ENCODE data around the gene STPG2.
"Not testable (repeated sequence)": the region's sequence is repeated elsewhere in the genome, so short reads cannot be mapped to it uniquely, and the experiment has no call there.

Gene STPG2

DNA sequence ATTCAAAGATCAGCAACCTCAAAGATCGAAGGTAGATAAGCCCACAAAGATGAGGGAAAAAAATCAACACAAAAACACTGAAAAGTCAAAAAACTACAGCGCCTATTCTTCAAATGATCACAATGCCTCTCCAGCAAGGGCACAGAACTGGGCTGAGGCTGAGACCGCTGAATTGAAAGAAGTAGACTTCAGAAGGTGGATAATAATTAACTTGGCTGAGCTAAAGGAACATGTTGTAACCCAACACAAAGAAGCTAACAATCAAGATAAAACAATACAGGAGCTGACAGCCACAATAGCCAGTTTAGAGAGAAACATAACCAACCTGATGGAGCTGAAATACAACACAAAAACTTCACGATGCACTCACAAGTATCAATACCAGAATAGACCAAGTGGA, 231.1 kb downstream of the STPG2 start:
- no peak for DNase-seq (ENCODE audit: extremely low read depth, insufficient read length)
- Histone ChIP-seq H3K27me3 (replicated peaks; ENCODE audit: control insufficient read depth, insufficient read depth, low read length) (no peaks in the 10 kb centered on the region), H3K36me3 (ENCODE audit: control insufficient read depth, insufficient read depth, low read length) (no peaks in the 10 kb centered on the region), H3K4me3 (replicated peaks; ENCODE audit: low read depth, low read length) (no peak overlapping the region)
- TF ChIP-seq, protein P1, sequence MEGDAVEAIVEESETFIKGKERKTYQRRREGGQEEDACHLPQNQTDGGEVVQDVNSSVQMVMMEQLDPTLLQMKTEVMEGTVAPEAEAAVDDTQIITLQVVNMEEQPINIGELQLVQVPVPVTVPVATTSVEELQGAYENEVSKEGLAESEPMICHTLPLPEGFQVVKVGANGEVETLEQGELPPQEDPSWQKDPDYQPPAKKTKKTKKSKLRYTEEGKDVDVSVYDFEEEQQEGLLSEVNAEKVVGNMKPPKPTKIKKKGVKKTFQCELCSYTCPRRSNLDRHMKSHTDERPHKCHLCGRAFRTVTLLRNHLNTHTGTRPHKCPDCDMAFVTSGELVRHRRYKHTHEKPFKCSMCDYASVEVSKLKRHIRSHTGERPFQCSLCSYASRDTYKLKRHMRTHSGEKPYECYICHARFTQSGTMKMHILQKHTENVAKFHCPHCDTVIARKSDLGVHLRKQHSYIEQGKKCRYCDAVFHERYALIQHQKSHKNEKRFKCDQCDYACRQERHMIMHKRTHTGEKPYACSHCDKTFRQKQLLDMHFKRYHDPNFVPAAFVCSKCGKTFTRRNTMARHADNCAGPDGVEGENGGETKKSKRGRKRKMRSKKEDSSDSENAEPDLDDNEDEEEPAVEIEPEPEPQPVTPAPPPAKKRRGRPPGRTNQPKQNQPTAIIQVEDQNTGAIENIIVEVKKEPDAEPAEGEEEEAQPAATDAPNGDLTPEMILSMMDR (IDR thresholded peaks at IDR 0.05; ENCODE audit: insufficient read depth, low read length, poor library complexity, severe bottlenecking), result no peak

DNA sequence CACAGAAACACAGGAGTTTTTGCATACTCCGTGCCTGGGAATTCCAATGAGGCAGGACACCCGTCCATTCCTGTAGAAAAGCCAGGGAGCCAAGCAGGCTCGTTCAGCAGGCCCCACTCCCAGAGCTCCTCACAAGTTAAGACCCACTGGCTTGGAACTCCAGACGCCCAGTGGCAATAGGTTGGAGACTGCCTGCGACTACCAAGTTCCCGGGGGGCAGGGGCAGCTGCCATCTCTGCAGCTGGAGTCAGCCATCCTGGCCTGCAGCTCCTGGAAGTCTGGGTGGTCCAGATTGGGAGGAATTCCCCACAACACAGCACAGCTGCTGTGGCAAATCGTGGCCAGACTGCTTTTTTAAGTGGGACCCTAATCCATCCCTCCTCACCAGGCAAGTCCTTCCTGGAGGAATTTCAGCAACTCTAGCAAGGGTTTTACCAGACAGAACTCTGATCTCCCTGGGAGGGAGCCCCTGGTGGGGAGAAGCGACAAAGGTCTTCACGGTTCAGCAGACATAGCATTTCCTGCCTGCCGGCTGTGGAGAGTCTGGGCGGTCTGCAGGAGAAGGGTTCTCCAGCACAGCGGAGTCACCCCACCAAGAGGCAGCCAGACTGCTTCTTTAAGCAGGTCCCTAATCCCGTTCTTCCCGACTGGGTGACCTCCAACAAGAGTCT, 231.9 kb downstream of the STPG2 start:
- no peak overlapping the region for H3K4me3 ChIP-seq (replicated peaks; ENCODE audit: low read depth, low read length)
- DNase-seq (ENCODE audit: extremely low read depth, insufficient read length), result no peak
- TF ChIP-seq, protein P1 (IDR thresholded peaks at IDR 0.05; ENCODE audit: insufficient read depth, low read length, poor library complexity, severe bottlenecking), result no peak
- no peaks in the 10 kb centered on the region for H3K27me3 ChIP-seq (replicated peaks; ENCODE audit: control insufficient read depth, insufficient read depth, low read length)
- no peaks in the 10 kb centered on the region for H3K36me3 ChIP-seq (ENCODE audit: control insufficient read depth, insufficient read depth, low read length)

DNA sequence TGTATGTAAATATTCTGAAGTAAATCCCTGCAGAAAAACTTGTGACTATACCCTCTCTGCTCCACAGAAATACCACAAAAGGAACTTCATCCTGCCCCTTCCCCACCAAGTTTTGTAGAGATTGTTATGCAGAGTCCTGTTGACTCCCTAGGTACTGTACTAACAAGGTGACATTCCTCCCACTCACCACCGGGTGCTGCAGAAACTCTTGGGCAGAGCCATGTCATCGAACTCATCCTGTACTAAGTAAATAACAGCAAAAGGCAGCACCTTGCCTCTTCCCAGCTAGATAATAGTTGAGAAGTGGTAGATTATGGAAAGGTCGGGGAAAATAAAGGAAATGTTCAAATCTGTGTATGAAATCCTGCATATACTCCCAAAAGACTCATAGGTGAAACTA, 233.3 kb downstream of the STPG2 start:
- no peaks in the 10 kb centered on the region for H3K27me3 ChIP-seq (replicated peaks; ENCODE audit: control insufficient read depth, insufficient read depth, low read length)
- no peak for DNase-seq (ENCODE audit: extremely low read depth, insufficient read length)
- TF ChIP-seq, protein P1 (IDR thresholded peaks at IDR 0.05; ENCODE audit: insufficient read depth, low read length, poor library complexity, severe bottlenecking), result no peak

DNA sequence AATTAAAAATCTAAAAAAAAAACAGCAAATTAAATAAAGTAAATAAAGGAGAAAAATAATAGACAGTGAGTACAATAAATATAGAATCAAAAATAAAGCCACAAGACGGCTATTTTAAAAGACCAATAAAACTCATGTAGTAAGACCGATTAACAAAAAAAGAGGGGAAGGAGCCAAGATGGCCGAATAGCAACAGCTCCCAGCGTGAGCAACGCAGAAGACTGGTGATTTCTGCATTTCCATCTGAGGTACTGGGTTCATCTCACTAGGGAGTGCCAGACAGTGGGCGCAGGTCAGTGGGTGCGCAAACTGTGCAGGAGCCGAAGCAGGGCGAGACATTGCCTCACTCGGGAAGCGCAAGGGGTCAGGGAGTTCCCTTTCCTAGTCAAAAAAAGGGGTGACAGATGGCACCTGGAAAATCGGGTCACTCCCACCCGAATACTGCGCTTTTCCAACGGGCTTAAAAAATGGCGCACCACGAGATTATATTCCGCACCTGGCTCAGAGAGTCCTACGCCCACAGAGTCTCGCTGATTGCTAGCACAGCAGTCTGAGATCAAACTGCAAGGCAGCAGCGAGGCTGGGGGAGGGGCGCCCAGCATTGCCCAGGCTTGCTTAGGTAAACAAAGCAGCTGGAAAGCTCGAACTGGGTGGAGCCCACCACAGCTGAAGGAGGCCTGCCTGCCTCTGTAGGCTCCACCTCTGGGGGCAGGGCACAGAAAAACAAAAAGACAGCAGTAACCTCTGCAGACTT, 239.7 kb downstream of the STPG2 start:
- DNase-seq (ENCODE audit: extremely low read depth, insufficient read length), result not testable (repeated sequence)

More for the DNA sequence above, 233.3 kb downstream of the STPG2 start:
- Histone ChIP-seq H3K4me3 (replicated peaks; ENCODE audit: low read depth, low read length) (no peak overlapping the region), H3K36me3 (ENCODE audit: control insufficient read depth, insufficient read depth, low read length) (no peaks in the 10 kb centered on the region)

DNA sequence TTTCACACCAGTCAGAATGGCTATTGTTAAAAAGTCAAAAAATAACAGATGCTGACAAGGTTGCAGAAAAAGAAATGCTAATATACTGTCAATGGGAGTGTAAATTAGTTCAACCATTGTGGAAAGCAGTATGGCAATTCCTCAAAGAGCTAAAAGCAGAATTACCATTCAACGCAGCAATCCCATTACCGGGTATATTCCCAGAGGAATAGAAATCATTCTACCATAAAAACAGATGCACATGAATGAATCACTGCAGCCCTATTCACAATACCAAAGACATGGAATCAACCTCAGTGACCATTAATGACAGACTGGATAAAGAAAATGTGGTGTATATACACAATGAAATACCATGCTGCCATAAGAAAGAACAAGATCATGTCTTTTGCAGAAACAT, 243.0 kb downstream of the STPG2 start:
- TF ChIP-seq, protein P1 (IDR thresholded peaks at IDR 0.05; ENCODE audit: insufficient read depth, low read length, poor library complexity, severe bottlenecking), result no peak
- Histone ChIP-seq H3K4me3 (replicated peaks; ENCODE audit: low read depth, low read length) (no peak overlapping the region), H3K27me3 (replicated peaks; ENCODE audit: control insufficient read depth, insufficient read depth, low read length) (no peaks in the 10 kb centered on the region), H3K36me3 (ENCODE audit: control insufficient read depth, insufficient read depth, low read length) (no peaks in the 10 kb centered on the region)
- DNase-seq (ENCODE audit: extremely low read depth, insufficient read length), result no peak

More for the DNA sequence above, 239.7 kb downstream of the STPG2 start:
- not testable (repeated sequence) for H3K36me3 ChIP-seq (ENCODE audit: control insufficient read depth, insufficient read depth, low read length); H3K4me3 ChIP-seq (replicated peaks; ENCODE audit: low read depth, low read length); H3K27me3 ChIP-seq (replicated peaks; ENCODE audit: control insufficient read depth, insufficient read depth, low read length)

DNA sequence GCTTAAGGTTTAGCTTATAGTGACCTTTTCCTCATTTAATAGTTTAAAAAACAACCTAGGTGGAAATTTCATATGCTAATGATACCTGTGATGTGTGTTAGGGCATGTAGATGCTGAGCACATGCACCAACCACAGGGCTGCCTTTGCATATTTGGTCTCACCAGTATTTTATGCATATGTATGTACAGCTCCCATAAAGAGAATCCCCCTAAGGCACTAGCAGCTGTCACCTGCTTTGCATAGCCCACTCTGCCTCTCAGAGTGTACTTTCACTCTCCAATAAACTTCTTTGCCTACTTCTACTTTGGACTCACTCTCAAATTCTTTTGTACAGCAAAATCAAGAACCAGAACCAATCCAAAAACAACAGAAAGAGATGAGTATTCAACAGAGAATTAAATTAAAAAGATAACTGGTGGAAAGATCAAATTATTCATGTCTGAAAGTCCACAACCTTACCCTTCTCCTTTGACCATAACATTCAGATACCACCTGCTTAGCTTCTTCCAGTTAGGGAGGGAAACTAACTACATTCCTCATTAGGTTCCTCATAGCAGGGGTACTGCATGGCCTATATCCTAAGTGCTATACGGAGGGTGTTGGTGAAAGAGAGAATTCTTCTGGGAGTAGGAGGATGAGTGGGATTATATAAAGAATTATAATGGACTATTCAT, 250.5 kb downstream of the STPG2 start:
- TF ChIP-seq, protein P1 (IDR thresholded peaks at IDR 0.05; ENCODE audit: insufficient read depth, low read length, poor library complexity, severe bottlenecking), result no peak
- no peak overlapping the region for H3K4me3 ChIP-seq (replicated peaks; ENCODE audit: low read depth, low read length)
- no peak for DNase-seq (ENCODE audit: extremely low read depth, insufficient read length)
- H3K36me3 ChIP-seq (ENCODE audit: control insufficient read depth, insufficient read depth, low read length), result no peaks in the 10 kb centered on the region
- H3K27me3 ChIP-seq (replicated peaks; ENCODE audit: control insufficient read depth, insufficient read depth, low read length), result no peaks in the 10 kb centered on the region

Measured in GM06990 (cell line).